ENCODE measurements around the gene WRAP53.

WRAP53 gene

GRCh38 chr17:7674934-7675333, 13.3 kb upstream of the WRAP53 start:
- Histone ChIP-seq H3K79me2 (ENCODE audit: control insufficient read depth, insufficient read depth, low read length, poor library complexity) (no peaks in the 10 kb centered on the region), H3K9ac (ENCODE audit: low read length) (no peak overlapping the region), H2AK5ac (ENCODE audit: low read length) (no peak overlapping the region), H3K27ac (ENCODE audit: low read depth, low read length) (no peak overlapping the region), H4K12ac (ENCODE audit: low read depth, low read length) (no peak overlapping the region), H4K8ac (ENCODE audit: low read depth, low read length) (no peak overlapping the region), H2BK5ac (ENCODE audit: low read depth, low read length, poor library complexity) (no peak overlapping the region), H3K9me3 (ENCODE audit: insufficient read depth, low read depth, low read length) (peaks cover 6% of the 10 kb centered on the region), H3K18ac (ENCODE audit: low read length) (no peak overlapping the region), H2BK12ac (ENCODE audit: low read length) (no peak overlapping the region), H3K27me3 (ENCODE audit: insufficient read depth, low read length) (no peaks in the 10 kb centered on the region), H3K36me3 (ENCODE audit: control insufficient read depth in 1 of 2, insufficient read depth in 2 of 2, low read length in 2 of 2) (peaks cover 46 to 50% of the 10 kb centered on the region in 2 experiments), H4K91ac (ENCODE audit: low read depth, low read length) (no peak overlapping the region), H3K79me1 (ENCODE audit: low read length) (no peaks in the 10 kb centered on the region), H3K4me1 (ENCODE audit: control insufficient read depth in 1 of 2, insufficient read depth in 2 of 2, low read length in 2 of 2) (peaks cover 8 to 9% of the 10 kb centered on the region in 2 experiments), H2AFZ (ENCODE audit: insufficient read depth, low read length, poor library complexity) (no peak overlapping the region), H3K23ac (ENCODE audit: low read length) (no peak overlapping the region), H3K4me2 (ENCODE audit: low read length) (no peak overlapping the region), H3K4me3 (ENCODE audit: low read depth, low read length) (no peak overlapping the region), H2BK120ac (ENCODE audit: insufficient read depth, low read length, poor library complexity) (no peak overlapping the region), H3K4ac (ENCODE audit: low read depth, low read length) (no peak overlapping the region), H3K14ac (ENCODE audit: low read length) (no peak overlapping the region)
- WGBS (ENCODE audit: extremely low coverage, insufficient coverage, insufficient read length): no CpG with 5 or more reads among the region's 14 CpGs
- DNase-seq: no peak

- H2BK12ac ChIP-seq (ENCODE audit: low read length): no peak overlapping the region
- no peak overlapping the region for H4K91ac ChIP-seq (ENCODE audit: low read depth, low read length)
- peaks cover 6% of the 10 kb centered on the region for H3K9me3 ChIP-seq (ENCODE audit: insufficient read depth, low read depth, low read length)
- no peak overlapping the region for H2AK5ac ChIP-seq (ENCODE audit: low read length)
- no peak overlapping the region for H3K23ac ChIP-seq (ENCODE audit: low read length)
- H4K12ac ChIP-seq (ENCODE audit: low read depth, low read length): no peak overlapping the region
- H2BK120ac ChIP-seq (ENCODE audit: insufficient read depth, low read length, poor library complexity): no peak overlapping the region
- no peaks in the 10 kb centered on the region for H3K79me2 ChIP-seq (ENCODE audit: control insufficient read depth, insufficient read depth, low read length, poor library complexity)
- H3K27me3 ChIP-seq (ENCODE audit: insufficient read depth, low read length): no peaks in the 10 kb centered on the region
- no peak overlapping the region for H4K8ac ChIP-seq (ENCODE audit: low read depth, low read length)
- no peak overlapping the region for H3K4me2 ChIP-seq (ENCODE audit: low read length)
- DNase-seq: no peak
- H3K14ac ChIP-seq (ENCODE audit: low read length): no peak overlapping the region
- no CpG with 5 or more reads among the region's 5 CpGs for WGBS (ENCODE audit: extremely low coverage, insufficient coverage, insufficient read length)
- H3K18ac ChIP-seq (ENCODE audit: low read length): no peak overlapping the region
- H3K4ac ChIP-seq (ENCODE audit: low read depth, low read length): no peak overlapping the region
- no peak overlapping the region for H3K4me3 ChIP-seq (ENCODE audit: low read depth, low read length)
- H2BK5ac ChIP-seq (ENCODE audit: low read depth, low read length, poor library complexity): no peak overlapping the region
- no peaks in the 10 kb centered on the region for H3K79me1 ChIP-seq (ENCODE audit: low read length)
- peaks cover 8 to 9% of the 10 kb centered on the region in 2 experiments for H3K4me1 ChIP-seq (ENCODE audit: control insufficient read depth in 1 of 2, insufficient read depth in 2 of 2, low read length in 2 of 2)
- H3K36me3 ChIP-seq (ENCODE audit: control insufficient read depth in 1 of 2, insufficient read depth in 2 of 2, low read length in 2 of 2): peaks cover 33 to 36% of the 10 kb centered on the region in 2 experiments
- no peak overlapping the region for H3K9ac ChIP-seq (ENCODE audit: low read length)
- H3K27ac ChIP-seq (ENCODE audit: low read depth, low read length): peak overlapping the region; percentile 7
- no peak overlapping the region for H2AFZ ChIP-seq (ENCODE audit: insufficient read depth, low read length, poor library complexity)
Observed at GRCh38 chr17:7676533-7676932, 11.7 kb upstream of the WRAP53 start.

- H2BK120ac ChIP-seq (ENCODE audit: insufficient read depth, low read length, poor library complexity): no peak overlapping the region
- H3K79me2 ChIP-seq (ENCODE audit: control insufficient read depth, insufficient read depth, low read length, poor library complexity): peaks cover 1% of the 10 kb centered on the region
- no peak overlapping the region for H3K27ac ChIP-seq (ENCODE audit: low read depth, low read length)
- peaks cover 6% of the 10 kb centered on the region for H3K9me3 ChIP-seq (ENCODE audit: insufficient read depth, low read depth, low read length)
- no peak overlapping the region for H2AFZ ChIP-seq (ENCODE audit: insufficient read depth, low read length, poor library complexity)
- no peak overlapping the region for H3K14ac ChIP-seq (ENCODE audit: low read length)
- no peak overlapping the region for H3K4ac ChIP-seq (ENCODE audit: low read depth, low read length)
- no peak overlapping the region for H2BK5ac ChIP-seq (ENCODE audit: low read depth, low read length, poor library complexity)
- no peaks in the 10 kb centered on the region for H3K79me1 ChIP-seq (ENCODE audit: low read length)
- no peak overlapping the region for H2AK5ac ChIP-seq (ENCODE audit: low read length)
- DNase-seq: no peak
- no peak overlapping the region for H3K9ac ChIP-seq (ENCODE audit: low read length)
- no peak overlapping the region for H4K91ac ChIP-seq (ENCODE audit: low read depth, low read length)
- H3K36me3 ChIP-seq (ENCODE audit: control insufficient read depth in 1 of 2, insufficient read depth in 2 of 2, low read length in 2 of 2): peaks cover 26 to 29% of the 10 kb centered on the region in 2 experiments
- H3K18ac ChIP-seq (ENCODE audit: low read length): no peak overlapping the region
- H4K8ac ChIP-seq (ENCODE audit: low read depth, low read length): no peak overlapping the region
- H3K4me1 ChIP-seq (ENCODE audit: control insufficient read depth in 1 of 2, insufficient read depth in 2 of 2, low read length in 2 of 2): peaks cover 8 to 9% of the 10 kb centered on the region in 2 experiments
- H3K4me3 ChIP-seq (ENCODE audit: low read depth, low read length): no peak overlapping the region
- H2BK12ac ChIP-seq (ENCODE audit: low read length): no peak overlapping the region
- H3K27me3 ChIP-seq (ENCODE audit: insufficient read depth, low read length): no peaks in the 10 kb centered on the region
- H4K12ac ChIP-seq (ENCODE audit: low read depth, low read length): no peak overlapping the region
- H3K4me2 ChIP-seq (ENCODE audit: low read length): no peak overlapping the region
- no CpG with 5 or more reads among the region's 10 CpGs for WGBS (ENCODE audit: extremely low coverage, insufficient coverage, insufficient read length)
- no peak overlapping the region for H3K23ac ChIP-seq (ENCODE audit: low read length)
Observed at GRCh38 chr17:7677388-7678067, 10.7 kb upstream of the WRAP53 start.

GRCh38 chr17:7684851-7685532, 3.3 kb upstream of the WRAP53 start:
- Histone ChIP-seq H3K4me2 (ENCODE audit: low read length) (peak overlapping the region; percentile 94), H3K79me2 (ENCODE audit: control insufficient read depth, insufficient read depth, low read length, poor library complexity) (peaks cover 17% of the 10 kb centered on the region), H2BK120ac (ENCODE audit: insufficient read depth, low read length, poor library complexity) (no peak overlapping the region), H2AK5ac (ENCODE audit: low read length) (no peak overlapping the region), H2AFZ (ENCODE audit: insufficient read depth, low read length, poor library complexity) (no peak overlapping the region), H3K36me3 (ENCODE audit: control insufficient read depth in 1 of 2, insufficient read depth in 2 of 2, low read length in 2 of 2) (peaks cover 0 to under 1% of the 10 kb centered on the region in 2 experiments), H3K4me3 (ENCODE audit: low read depth, low read length) (no peak overlapping the region), H3K9me3 (ENCODE audit: insufficient read depth, low read depth, low read length) (no peaks in the 10 kb centered on the region), H4K8ac (ENCODE audit: low read depth, low read length) (no peak overlapping the region), H3K23ac (ENCODE audit: low read length) (no peak overlapping the region), H3K14ac (ENCODE audit: low read length) (no peak overlapping the region), H3K27me3 (ENCODE audit: insufficient read depth, low read length) (no peaks in the 10 kb centered on the region), H2BK5ac (ENCODE audit: low read depth, low read length, poor library complexity) (no peak overlapping the region), H3K27ac (ENCODE audit: low read depth, low read length) (no peak overlapping the region), H2BK12ac (ENCODE audit: low read length) (no peak overlapping the region), H3K9ac (ENCODE audit: low read length) (no peak overlapping the region), H3K79me1 (ENCODE audit: low read length) (peaks cover 20% of the 10 kb centered on the region), H3K18ac (ENCODE audit: low read length) (no peak overlapping the region), H3K4ac (ENCODE audit: low read depth, low read length) (peak overlapping the region; percentile 95), H4K91ac (ENCODE audit: low read depth, low read length) (no peak overlapping the region), H4K12ac (ENCODE audit: low read depth, low read length) (no peak overlapping the region), H3K4me1 (ENCODE audit: control insufficient read depth in 1 of 2, insufficient read depth in 2 of 2, low read length in 2 of 2) (peaks cover 4 to 12% of the 10 kb centered on the region in 2 experiments)
- no CpG with 5 or more reads among the region's 15 CpGs for WGBS (ENCODE audit: extremely low coverage, insufficient coverage, insufficient read length)
- DNase-seq: no peak
